ENCODE data around the gene SMIM12. TPM values are rescaled to one million over a fixed set of nuclear protein-coding genes. Genes with fewer than 3 reads are reported as not detected.

SMIM12 gene
- total RNA-seq, 2 experiments from 2014 or later = 67.4 to 68.1 TPM

DNA sequence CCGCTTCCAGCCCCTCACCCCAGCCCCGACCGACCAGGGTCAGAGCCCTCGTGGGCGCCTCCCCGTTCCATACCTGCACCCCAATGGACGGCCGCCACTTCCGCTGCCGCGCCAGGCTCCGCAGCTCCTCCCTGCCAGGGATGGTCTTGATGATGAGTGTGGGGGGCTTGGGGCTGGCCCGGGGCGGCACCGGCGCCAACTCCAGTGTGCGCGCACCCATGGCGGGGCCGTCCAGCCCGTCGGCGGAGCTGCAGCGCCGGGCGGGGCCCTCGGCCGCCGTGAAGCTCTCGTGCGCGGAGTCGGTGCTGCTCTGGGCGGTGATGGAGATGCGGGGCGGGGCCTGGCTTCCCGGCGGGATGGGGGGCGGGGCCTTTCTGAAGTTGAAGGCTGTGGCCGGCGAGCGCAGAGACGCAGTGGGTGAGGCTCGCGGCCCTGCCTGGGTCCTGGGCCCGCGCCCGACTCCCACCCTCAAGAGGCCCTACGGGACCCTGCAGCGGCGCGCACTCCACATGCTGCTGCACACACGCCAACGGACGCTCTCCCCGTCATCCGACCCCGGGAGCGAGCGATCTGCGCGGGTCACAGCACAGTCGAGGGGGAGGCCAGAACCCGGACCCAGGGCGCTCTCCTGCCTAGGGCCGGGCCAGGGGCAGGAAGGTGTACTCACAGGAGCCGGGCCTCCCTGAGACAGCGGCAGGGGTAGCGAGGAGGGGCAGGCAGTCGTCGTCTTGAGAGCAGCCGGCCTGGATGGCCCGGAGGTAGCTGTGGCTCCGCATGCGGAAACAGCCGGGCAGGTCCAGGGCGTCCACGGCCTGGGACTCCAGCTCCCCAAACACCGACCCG lies 26.1 kb upstream of the SMIM12 start:
- peak; percentile 69 for DNase-seq
- Mint-ChIP-seq H3K27ac (no peak overlapping the region), H3K9me3 (no peaks in the 10 kb centered on the region), H3K36me3 (no peaks in the 10 kb centered on the region), H3K27me3 (peaks cover 47% of the 10 kb centered on the region), H3K4me1 (peaks cover 3% of the 10 kb centered on the region), H3K4me3 (peak overlapping the region; percentile 59)

DNA sequence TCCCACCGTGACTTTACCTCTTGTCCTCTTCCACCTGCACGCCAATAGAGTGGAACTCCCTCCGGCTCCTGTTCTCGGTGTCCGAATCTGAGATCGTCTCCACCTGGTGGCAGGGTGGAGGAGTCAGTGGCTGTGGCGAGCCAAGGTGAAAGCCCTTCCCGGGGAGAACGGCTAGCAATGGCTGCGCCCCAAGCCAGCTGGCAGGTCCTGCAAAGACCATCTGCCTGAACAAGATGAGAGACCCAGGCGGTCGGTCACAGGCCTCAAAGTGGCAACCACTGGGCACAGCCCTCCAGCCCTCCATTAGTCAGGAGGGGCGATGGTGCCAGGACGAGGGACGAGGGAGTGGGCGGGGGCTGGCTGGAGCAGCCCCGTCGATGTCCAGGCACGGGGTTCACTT lies 25.4 kb upstream of the SMIM12 start:
- no peak for DNase-seq
- Mint-ChIP-seq H3K36me3 (no peaks in the 10 kb centered on the region), H3K4me3 (peak overlapping the region; percentile 69), H3K9me3 (no peaks in the 10 kb centered on the region), H3K4me1 (peaks cover 3% of the 10 kb centered on the region), H3K27ac (no peak overlapping the region), H3K27me3 (peaks cover 47% of the 10 kb centered on the region)

DNA sequence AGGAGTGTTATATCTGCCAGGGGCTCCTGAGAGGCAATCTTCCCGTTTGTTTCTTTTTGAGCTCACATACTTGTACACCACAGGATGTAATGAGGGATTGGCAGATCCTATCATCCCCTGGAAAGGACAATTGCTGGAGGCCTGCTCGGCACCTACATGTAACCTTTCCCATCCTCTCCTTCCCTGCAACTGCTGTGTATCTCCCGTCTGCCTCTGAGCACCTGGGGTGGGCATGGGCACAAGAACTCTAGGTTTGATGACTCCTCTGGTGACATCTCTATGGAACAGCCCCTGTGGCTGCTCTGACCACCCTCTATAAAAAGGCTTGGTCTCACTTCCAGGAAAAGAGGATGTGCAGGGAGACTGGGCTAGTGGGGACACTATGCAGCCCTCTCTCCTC lies 25.0 kb upstream of the SMIM12 start:
- Mint-ChIP-seq H3K4me3 (no peak overlapping the region), H3K9me3 (no peaks in the 10 kb centered on the region), H3K36me3 (no peaks in the 10 kb centered on the region), H3K27me3 (peaks cover 45% of the 10 kb centered on the region), H3K27ac (no peak overlapping the region), H3K4me1 (peaks cover 3% of the 10 kb centered on the region)
- no peak for DNase-seq

DNA sequence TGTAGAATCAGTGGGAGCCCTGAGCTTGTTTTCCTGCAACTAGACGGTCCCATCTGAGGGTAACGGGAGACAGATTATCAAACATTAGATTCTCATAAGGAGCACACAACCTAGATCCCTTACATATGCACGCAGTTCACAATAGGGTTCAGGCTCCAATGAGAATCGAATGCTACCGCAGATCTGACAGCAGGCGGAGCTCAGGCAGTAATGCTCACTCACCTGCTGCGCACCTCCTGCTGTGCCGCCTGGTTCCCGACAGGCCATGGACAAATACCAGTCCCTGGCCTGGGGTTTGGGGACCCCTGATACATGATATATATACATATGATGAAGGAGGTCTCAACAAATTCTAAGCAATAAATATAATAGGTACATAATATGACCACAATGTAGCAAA lies 19.7 kb upstream of the SMIM12 start:
- no peaks in the 10 kb centered on the region for H3K36me3 Mint-ChIP-seq
- H3K9me3 Mint-ChIP-seq = no peaks in the 10 kb centered on the region
- DNase-seq = no peak
- no peak overlapping the region for H3K27ac Mint-ChIP-seq
- H3K27me3 Mint-ChIP-seq = peaks cover 25% of the 10 kb centered on the region
- H3K4me3 Mint-ChIP-seq = no peak overlapping the region
- H3K4me1 Mint-ChIP-seq = no peaks in the 10 kb centered on the region

DNA sequence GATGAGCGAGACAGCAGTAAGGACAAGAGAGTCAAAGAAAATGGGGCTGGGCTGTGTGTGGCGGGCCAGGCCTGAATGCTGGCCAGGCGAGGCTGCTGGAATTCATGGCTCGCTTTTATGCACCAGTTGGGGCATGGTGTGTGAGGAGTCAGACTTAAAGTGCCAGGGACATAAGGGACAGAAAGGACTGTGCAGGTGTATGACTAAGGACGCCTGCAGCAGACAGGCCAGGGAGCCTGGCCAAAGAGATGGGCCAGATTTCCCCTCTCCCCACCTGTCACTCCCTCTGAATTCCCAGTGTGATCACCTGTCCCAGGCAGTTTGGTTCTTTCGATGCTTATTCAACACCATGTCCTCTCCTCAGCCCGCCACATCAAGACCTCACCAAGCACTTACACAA lies 16.9 kb upstream of the SMIM12 start:
- Mint-ChIP-seq H3K27me3 (peaks cover 34% of the 10 kb centered on the region), H3K36me3 (no peaks in the 10 kb centered on the region), H3K27ac (no peak overlapping the region), H3K9me3 (no peaks in the 10 kb centered on the region), H3K4me1 (peaks cover 6% of the 10 kb centered on the region), H3K4me3 (no peak overlapping the region)
- no peak for DNase-seq

DNA sequence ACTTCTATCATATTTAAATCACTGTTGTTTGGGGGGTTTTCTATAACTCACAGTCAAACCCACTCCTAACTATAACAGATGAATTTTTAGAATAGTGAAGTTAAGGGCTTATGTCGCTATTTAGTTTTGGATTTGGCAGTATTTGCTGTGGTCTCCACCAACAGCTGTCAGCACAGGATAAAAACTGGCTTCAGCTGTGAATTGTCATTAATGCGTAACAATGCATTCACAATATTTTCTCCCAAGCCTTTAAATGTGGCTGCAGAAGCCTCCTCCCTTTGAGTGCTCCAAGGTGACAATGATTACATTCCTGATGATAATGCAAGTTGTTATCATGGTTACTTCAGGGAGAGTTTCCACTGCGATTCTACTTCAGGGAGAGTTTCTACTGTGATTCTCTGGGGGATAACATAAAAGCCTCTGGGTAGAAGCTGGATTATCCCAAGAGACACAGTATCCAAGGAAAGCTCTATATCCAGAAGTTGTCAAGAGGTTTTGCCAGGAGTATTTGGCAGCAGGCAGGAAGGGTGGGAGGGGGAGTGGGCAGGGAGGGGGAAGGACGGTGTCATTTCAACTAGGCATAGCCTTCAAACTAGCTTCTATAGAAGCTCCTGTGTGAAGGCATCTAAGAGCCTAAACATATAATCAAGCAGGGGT lies 14.9 kb upstream of the SMIM12 start:
- Mint-ChIP-seq H3K4me3 (no peak overlapping the region), H3K36me3 (no peaks in the 10 kb centered on the region), H3K9me3 (no peaks in the 10 kb centered on the region), H3K27me3 (peaks cover 34% of the 10 kb centered on the region), H3K4me1 (peaks cover 14% of the 10 kb centered on the region), H3K27ac (no peak overlapping the region)
- DNase-seq = no peak

DNA sequence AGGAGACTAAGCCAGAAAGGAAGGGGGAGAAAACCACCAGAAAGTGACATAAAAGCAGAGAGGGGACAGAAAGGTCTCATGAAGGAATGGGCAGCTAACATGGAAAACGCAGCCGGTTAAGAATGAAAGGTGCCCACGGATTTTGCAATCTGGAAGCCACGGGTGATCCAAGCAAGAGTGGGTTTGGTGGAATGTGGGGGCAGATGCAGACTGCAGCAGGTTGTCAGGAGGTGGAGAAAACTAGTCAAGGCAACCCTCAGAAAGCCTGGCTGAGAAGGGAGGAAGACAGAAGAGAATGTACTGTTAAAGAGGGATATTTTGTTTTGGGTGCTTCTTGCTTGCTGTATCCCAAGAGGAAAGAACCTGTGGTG lies 12.6 kb upstream of the SMIM12 start:
- peaks cover 28% of the 10 kb centered on the region for H3K27me3 Mint-ChIP-seq
- peaks cover 14% of the 10 kb centered on the region for H3K4me1 Mint-ChIP-seq
- DNase-seq = no peak
- no peaks in the 10 kb centered on the region for H3K36me3 Mint-ChIP-seq
- H3K27ac Mint-ChIP-seq = no peak overlapping the region
- H3K9me3 Mint-ChIP-seq = no peaks in the 10 kb centered on the region
- no peak overlapping the region for H3K4me3 Mint-ChIP-seq

DNA sequence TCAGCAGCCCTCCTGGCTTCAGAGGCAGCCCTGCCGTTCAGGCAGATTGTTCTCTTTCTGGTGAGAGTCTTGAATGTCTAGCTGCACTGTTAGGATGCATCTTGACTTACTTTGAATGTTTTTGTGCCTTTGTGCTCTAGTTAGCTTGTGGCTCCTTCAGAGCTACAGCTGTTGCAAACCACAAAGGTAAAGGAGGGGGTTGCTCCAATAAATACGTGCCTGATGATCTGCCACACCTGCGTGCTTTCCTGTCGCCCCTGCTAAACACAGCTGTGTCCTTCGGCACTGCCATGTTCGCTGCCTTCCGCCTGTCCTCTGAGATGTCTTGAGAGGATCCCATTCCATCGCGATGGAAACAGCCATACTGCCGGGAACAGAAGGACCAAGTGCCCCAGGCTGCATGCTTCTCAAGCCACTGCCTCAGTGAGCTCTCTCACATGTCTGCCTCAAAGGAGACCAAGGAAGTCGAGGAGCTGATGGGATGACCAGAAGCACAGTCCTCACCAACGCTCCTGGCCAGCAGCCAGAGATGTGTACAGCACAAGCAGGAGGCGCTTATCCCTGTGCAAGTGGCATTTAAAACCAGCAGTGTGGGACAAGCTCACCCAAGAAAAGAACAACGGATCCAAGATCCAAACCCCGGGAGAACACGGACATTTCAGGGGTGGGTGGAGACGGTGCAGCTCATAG lies 12.0 kb upstream of the SMIM12 start:
- Mint-ChIP-seq H3K4me3 (no peak overlapping the region), H3K4me1 (peaks cover 14% of the 10 kb centered on the region), H3K36me3 (no peaks in the 10 kb centered on the region), H3K9me3 (no peaks in the 10 kb centered on the region), H3K27me3 (peaks cover 26% of the 10 kb centered on the region), H3K27ac (no peak overlapping the region)
- DNase-seq = no peak

DNA sequence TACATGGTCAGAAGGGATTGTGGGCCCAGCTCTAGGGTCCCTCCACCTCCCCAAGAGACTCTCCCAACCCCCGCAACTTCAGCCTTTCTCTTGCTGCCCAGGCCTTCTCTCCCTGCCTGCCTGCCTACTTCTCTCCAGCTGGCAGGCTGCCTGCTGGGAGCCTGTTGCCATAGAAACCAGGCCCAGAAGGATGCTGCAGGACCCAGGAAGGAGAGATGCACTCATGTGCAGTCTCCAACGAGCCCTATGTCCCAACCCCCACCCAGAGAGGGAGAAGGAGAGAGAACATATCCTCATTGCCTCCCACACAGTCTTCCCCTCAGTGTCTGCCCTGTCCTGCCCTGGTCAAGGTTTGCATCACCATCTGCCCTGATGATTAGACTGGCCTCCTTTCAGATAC lies 10.8 kb upstream of the SMIM12 start:
- H3K4me1 Mint-ChIP-seq = peaks cover 14% of the 10 kb centered on the region
- DNase-seq = no peak
- H3K9me3 Mint-ChIP-seq = no peaks in the 10 kb centered on the region
- H3K27ac Mint-ChIP-seq = no peak overlapping the region
- no peak overlapping the region for H3K4me3 Mint-ChIP-seq
- peaks cover 18% of the 10 kb centered on the region for H3K27me3 Mint-ChIP-seq
- H3K36me3 Mint-ChIP-seq = no peaks in the 10 kb centered on the region

DNA sequence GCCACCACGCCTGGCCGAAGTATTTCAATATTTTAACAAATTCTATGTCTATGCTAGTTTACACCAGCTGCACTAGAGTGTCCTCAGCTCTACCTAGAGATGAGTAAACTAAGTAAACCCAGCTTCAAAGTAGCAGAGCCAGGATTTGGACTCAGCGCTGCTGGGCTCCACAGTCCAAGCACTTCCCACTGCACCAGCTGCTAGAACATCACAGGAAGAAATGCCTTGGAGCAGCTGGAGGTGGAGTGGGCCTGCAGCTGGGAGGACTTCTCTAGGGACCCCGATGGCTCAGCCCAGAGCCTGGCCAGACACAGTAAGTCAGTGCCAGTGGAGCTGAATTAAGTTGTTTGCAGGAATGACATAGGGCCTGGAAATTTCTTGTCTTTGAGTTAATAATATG lies 10.2 kb upstream of the SMIM12 start:
- Mint-ChIP-seq H3K27ac (no peak overlapping the region), H3K36me3 (no peaks in the 10 kb centered on the region), H3K4me1 (peaks cover 17% of the 10 kb centered on the region), H3K4me3 (no peak overlapping the region), H3K27me3 (peaks cover 16% of the 10 kb centered on the region), H3K9me3 (no peaks in the 10 kb centered on the region)
- DNase-seq = no peak

DNA sequence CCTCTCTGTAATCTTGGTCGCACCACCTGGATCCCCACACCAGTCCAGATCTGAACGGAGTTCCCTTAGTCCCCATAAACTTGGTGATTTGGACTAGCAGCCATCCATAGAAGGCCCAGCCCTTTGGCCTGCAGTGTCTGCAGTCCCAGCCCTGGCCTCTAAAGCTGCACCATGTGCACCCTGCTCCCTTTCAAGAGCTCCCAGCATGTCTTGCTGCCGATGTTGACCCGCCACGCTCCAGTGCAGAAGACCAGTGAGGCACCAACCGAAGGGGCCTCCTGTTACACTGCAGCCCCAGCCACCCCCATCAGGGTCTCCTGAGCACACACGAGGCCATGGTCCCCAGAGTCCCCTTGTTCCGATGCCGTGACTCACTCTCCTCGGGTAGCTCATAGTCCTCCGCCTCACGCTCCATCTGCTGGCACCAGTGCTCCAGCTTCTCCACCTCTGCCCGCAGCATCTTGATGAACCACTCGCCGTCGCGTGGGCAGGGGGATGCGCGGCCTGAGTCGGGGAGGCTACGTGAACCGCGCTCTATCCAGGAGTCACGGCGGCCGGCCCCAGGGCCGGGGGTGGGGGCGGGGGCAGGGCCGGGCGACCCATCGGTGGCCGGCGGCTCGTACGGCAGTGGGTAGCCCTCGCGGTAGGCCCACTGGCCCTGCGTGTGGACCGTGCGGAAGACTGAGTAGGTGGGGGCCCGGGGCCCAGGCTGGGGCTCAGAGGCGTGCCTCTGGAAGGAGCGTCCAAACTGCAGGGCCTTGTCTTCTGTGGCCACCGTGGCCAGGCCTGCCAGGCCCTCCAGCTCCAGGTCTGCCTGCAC lies 8.9 kb upstream of the SMIM12 start:
- Mint-ChIP-seq H3K27me3 (peaks cover 16% of the 10 kb centered on the region), H3K4me3 (no peak overlapping the region), H3K4me1 (peaks cover 30% of the 10 kb centered on the region), H3K36me3 (no peaks in the 10 kb centered on the region), H3K9me3 (no peaks in the 10 kb centered on the region), H3K27ac (no peak overlapping the region)
- no peak for DNase-seq

DNA sequence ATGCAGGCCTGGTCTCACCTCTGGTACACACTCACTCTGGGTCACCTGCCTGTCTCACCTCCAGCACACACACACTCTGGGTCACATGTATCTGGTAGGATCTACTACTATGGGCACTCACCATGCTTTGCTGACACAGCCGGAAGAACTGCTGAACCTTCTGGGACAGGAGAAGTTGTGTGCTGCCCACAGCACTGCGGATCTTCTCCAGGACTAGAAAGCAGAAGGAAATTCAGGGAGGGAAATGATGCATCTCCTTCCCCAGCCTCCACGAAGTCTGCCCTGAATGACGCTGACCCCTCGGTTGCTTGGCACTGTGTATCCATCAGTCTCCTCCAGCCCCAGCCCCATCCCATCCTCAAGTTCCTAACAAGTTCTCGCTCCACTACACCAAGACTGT lies 7.9 kb upstream of the SMIM12 start:
- no peak for DNase-seq
- no peak overlapping the region for H3K4me3 Mint-ChIP-seq
- peaks cover 34% of the 10 kb centered on the region for H3K4me1 Mint-ChIP-seq
- H3K27me3 Mint-ChIP-seq = peaks cover 9% of the 10 kb centered on the region
- H3K27ac Mint-ChIP-seq = no peak overlapping the region
- H3K36me3 Mint-ChIP-seq = no peaks in the 10 kb centered on the region
- no peaks in the 10 kb centered on the region for H3K9me3 Mint-ChIP-seq

DNA sequence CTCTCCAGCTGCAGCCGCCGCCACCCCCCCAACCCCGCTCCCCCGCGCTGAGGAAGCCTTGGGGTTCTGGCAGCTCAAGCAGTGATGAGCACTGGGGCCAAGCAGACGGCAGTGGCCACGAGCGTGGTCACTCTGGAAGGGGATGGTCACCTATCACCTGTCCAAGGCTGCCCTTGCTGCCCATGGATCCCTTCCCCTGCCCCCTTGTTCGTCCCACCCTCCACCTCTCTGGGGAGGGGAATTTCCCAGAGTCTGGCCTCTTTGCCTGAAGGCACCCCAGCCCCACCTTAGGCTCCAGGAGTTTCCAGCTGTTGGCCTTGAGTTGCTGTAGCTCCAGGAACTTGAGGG lies 7.2 kb upstream of the SMIM12 start:
- H3K27me3 Mint-ChIP-seq = peaks cover 2% of the 10 kb centered on the region
- H3K4me3 Mint-ChIP-seq = peak overlapping the region; percentile 77
- H3K4me1 Mint-ChIP-seq = peaks cover 31% of the 10 kb centered on the region
- H3K36me3 Mint-ChIP-seq = no peaks in the 10 kb centered on the region
- H3K9me3 Mint-ChIP-seq = no peaks in the 10 kb centered on the region
- peak overlapping the region; percentile 88 for H3K27ac Mint-ChIP-seq
- no peak for DNase-seq

DNA sequence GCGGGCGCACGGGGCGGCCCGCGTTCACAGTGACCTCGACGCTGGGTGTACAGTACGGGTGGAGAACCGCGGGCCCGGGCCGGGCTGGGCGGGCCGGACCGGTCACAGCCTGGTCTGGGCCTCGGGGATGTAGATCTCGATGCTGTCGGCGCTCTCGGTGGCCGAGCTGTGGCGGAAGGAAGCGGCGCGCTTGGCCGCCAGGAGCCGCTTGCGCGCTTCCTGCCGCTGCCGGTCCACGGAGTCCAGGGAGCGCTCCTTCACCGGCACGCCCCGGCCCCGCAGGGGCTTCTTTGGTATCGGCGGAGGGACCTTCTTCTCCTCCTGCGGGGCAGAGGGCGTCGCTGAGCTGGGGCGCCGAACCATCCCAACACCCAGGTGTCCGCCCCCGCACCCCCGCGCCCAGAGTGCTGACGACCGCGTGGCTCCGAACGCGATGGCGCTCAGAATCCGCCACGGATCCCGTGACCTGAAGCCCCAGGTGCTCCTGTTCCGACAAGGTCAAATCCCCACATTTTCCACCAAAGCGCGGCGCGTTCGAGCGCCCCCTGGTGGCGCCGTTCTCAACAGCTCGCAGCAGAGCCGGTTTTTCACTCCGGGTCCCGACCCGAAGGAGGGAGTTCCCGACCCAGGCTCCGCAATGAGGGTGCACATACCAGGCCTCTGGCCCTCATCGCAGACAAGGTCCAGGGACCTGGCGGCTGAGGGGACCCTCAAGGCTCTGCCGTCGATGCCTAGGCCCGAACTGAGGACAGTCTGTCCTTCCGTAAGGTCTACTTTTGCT lies 6.6 kb upstream of the SMIM12 start:
- peaks cover 28% of the 10 kb centered on the region for H3K4me1 Mint-ChIP-seq
- H3K27ac Mint-ChIP-seq = peak overlapping the region; percentile 88

More for the DNA sequence above, 6.6 kb upstream of the SMIM12 start:
- no peaks in the 10 kb centered on the region for H3K36me3 Mint-ChIP-seq
- peak; percentile 89 for DNase-seq
- H3K27me3 Mint-ChIP-seq = no peaks in the 10 kb centered on the region
- peak overlapping the region; percentile 77 for H3K4me3 Mint-ChIP-seq
- no peaks in the 10 kb centered on the region for H3K9me3 Mint-ChIP-seq
